HepG2 (cell line): ENCODE measurements around the gene PNPLA2.

Experiments used
- CTCF ChIP-seq: sonication (generic); formaldehyde crosslinking; IDR thresholded peaks from 2 replicates; pipeline ENCODE4 v1.5.0; 2020; ENCODE audit warnings: mild to moderate bottlenecking, missing genetic modification reagents, moderate library complexity
- MATR3 ChIP-seq: sonication (generic); formaldehyde crosslinking; IDR thresholded peaks from 2 replicates; pipeline ENCODE4 v1.4.0; 2020; ENCODE audit warnings: missing genetic modification reagents
- MED8 ChIP-seq: sonication (generic); formaldehyde crosslinking; IDR thresholded peaks from 2 replicates; pipeline ENCODE4 v1.8.1; 2023; ENCODE audit warnings: mild to moderate bottlenecking, missing genetic modification reagents; ENCODE audit not compliant: insufficient replicate concordance
- YY1 ChIP-seq: IDR thresholded peaks from 2 replicates; pipeline ENCODE4 v1.6.1; 2011; ENCODE audit warnings: low read length, low read depth, moderate library complexity, mild to moderate bottlenecking; ENCODE audit not compliant: insufficient read depth, insufficient replicate concordance
- ZFX ChIP-seq: sonication (generic); formaldehyde crosslinking; IDR thresholded peaks from 2 replicates; pipeline ENCODE4 v1.4.0; 2020; ENCODE audit warnings: mild to moderate bottlenecking, low read depth, missing genetic modification reagents, moderate library complexity
- ZNF17 ChIP-seq: sonication (generic); formaldehyde crosslinking; IDR thresholded peaks from 2 replicates; pipeline ENCODE4 v1.5.0; 2020; ENCODE audit warnings: mild to moderate bottlenecking, missing genetic modification reagents
- ZNF274 ChIP-seq: sonication (generic); formaldehyde crosslinking; IDR thresholded peaks from 2 replicates; pipeline ENCODE4 v1.5.1; 2020; ENCODE audit warnings: mild to moderate bottlenecking, missing genetic modification reagents
- ZNF446 ChIP-seq: sonication (generic); formaldehyde crosslinking; IDR thresholded peaks from 2 replicates; pipeline ENCODE4 v1.5.0; 2020; ENCODE audit warnings: mild to moderate bottlenecking, missing genetic modification reagents

- no peak for TF ChIP-seq YY1
- no peak for TF ChIP-seq MED8 (CRISPR knock-in tag)
- TF ChIP-seq CTCF = no peak
- TF ChIP-seq MATR3 (CRISPR knock-in tag) = no peak
- TF ChIP-seq ZNF446 (CRISPR knock-in tag) = no peak
- no peak for TF ChIP-seq ZFX (CRISPR knock-in tag)
- TF ChIP-seq ZNF274 (CRISPR knock-in tag) = no peak
- no peak for TF ChIP-seq ZNF17 (CRISPR knock-in tag)
Observed at GRCh38 chr11:783581-784015, 35.1 kb upstream of the PNPLA2 start.
